Measurements from ENCODE around the gene NAT8.
"Not testable (repeated sequence)": the region's sequence is repeated elsewhere in the genome, so short reads cannot be mapped to it uniquely, and the experiment has no call there.

Gene NAT8

GRCh38 chr2:73642338-73643018 lies at the start of gene NAT8:
Gene NAT8 (minus strand): TSS chr2:73642422. CDS start chr2:73641628, 794 bp downstream.
- DNase-seq, result no peak

DNA sequence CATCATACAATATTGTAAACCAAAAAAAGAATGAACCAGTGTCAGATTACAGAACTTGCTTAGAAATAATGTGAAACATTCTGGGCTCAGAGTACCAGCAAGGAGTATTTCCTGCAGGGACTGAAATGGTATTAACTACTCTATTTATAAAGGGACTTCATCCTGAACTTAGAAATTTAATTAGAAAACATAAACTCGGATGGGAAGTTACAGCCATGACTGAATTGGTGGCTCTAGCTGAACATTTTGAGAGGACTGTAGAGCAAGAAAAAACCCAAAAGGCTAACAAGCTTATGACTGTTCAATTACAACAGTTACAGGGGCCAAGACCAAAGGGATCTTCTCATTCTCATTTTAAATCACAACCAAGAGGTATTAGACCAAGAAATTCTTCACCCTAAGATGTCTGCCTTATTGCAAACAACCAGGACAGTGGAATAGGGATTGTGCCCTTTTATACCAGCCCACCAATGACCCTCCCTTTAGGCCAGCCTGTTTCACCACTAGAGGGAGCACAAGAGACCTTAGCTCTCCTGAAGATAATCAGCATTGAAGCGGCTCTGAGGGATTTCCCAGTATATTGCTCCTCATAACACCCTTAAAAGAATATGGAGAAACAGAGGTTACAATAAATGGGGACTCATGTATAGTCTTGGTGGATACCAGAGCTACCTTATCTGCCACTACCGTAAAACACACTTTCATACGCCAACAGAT lies 48.3 kb upstream of the NAT8 start:
- not testable (repeated sequence) for DNase-seq

DNA sequence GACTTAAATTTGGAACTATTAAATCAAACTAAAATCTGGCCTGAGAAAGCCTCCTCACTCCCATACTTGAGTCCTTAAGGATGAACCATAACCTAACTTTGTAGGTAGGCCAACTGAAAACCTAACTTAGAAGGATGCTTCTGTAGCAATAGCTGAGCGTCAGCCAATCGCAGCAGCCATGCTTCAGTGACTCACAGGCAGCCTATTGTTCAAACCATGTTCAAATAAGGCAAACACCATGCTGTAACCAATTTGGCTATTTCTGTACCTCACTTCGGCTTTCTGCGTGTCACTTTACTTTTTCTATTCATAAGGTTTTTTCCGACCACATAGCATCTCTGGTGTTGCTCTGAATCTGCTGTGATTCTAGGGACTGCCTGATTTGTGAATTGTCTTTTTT lies 46.3 kb upstream of the NAT8 start:
- not testable (repeated sequence) for DNase-seq

- no peak for DNase-seq
Observed at GRCh38 chr2:73685764-73686438, 43.7 kb upstream of the NAT8 start.

DNA sequence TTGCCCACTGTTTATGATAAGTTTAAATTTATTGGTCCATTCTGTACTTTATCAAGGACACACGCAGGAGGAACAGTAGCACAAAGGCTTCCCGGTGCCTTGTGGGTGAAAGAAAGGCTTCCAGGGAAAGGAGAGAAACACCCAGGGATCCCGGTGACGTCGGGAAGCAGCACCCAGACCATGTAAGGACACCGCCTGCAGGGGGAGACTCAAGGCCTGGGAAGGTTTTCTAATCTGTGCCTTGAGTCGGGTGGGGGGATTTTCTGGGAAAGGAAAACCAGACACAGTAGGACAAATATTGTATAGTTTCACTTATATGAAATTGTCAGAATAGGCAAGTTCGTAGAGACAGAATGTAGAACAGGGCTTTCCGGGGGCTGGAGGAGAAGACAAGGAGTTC lies 42.7 kb upstream of the NAT8 start:
- DNase-seq, result not testable (repeated sequence)

DNA sequence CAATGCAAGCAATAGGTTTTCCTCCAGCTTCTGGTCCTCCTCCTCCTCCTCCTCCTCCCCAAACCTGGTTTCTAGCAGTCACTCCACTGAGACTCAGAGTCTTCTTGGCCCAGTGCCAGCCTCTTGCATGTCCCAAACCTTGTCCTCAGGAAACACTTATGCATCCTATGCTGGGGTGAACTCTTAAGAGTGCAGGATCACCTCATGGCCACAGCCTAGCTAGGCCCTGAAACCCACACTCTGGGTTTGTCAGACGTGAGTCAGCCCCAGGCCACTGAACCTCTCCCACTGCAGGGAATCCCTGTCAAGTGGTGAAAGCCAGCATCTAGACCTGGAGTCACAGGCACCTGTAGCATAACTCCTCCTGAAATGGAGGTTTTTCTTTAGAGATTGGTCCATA lies 42.1 kb upstream of the NAT8 start:
- DNase-seq, result not testable (repeated sequence)

- not testable (repeated sequence) for DNase-seq
Observed at GRCh38 chr2:73679951-73680571, 37.8 kb upstream of the NAT8 start.

DNA sequence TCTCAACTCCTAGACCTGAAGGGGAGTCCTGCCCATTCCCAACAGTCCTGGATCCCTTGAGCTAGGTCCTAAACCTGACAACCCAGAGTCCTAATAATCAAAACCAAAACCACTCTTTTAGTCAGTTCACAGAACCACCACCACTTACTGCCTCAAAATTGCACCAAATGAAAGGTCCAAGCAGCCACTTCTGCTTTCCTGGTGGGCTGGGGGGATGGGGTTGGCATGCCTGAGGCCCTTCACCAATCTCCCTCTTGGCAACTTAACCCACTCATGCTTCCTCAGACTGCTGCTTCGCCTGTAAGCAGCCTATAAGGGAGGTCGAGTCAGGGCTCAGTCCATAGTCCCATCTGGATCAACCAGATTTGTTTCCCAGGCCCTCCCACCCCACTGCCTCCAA lies 37.0 kb upstream of the NAT8 start:
- not testable (repeated sequence) for DNase-seq

DNA sequence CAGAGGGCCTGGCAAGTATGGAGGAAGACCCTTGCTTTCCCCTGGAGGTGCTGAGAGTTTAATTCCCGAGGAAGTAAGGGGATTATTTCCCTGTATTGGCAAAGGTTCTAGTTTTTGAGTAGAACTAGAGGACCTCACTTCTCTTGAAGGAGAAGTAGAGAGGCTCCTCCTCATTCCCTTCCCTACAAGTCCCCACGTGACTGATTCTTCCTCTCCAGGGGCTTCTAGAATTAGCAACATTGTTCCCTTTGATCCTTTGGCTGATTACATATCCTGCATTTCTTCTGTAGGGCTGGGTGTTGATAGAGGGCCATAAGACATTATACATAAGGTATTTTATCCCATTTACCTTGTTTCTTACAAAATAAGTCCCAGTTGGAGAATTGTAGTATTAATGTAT lies 35.8 kb upstream of the NAT8 start:
- not testable (repeated sequence) for DNase-seq

DNA sequence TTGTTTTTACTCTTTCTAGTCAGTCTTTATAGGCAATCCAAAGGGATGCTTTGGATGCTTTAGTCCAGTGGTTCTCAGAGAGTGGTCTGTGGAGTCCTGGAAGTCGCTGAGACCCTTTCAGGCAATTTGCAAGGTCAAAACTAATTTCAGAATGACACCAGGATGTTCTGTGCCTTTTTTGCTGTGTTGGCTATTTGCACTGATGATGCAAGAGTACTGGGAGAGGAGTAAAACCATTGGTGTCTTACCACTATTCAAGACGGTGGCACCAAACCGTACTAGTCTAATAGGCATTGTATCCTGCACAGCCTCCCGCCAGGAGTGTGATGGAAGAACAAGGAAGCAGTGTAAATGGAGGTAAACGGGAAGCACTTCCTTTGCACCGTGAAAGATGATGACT lies 34.0 kb upstream of the NAT8 start:
- not testable (repeated sequence) for DNase-seq

GRCh38 chr2:73674696-73675157 lies 32.5 kb upstream of the NAT8 start:
- DNase-seq, result not testable (repeated sequence)

DNA sequence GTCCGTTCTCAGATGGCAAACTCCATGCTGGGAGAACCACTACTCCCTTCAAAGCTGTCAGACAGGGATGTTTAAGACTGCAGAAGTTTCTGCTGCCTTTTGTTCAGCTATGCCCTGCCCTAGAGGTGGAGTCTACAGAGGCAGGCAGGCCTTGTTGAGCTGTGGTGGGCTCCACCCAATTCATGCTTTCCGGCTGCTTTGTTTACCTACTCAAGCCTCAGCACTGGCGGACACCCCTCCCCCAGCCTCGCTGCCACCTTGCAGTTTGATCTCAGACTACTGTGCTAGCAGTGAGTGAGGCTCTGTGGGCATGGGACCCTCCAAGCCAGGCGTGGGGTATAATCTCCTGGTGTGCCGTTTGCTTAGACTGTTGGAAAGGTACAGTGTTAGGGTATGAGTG lies 27.8 kb upstream of the NAT8 start:
- not testable (repeated sequence) for DNase-seq

DNA sequence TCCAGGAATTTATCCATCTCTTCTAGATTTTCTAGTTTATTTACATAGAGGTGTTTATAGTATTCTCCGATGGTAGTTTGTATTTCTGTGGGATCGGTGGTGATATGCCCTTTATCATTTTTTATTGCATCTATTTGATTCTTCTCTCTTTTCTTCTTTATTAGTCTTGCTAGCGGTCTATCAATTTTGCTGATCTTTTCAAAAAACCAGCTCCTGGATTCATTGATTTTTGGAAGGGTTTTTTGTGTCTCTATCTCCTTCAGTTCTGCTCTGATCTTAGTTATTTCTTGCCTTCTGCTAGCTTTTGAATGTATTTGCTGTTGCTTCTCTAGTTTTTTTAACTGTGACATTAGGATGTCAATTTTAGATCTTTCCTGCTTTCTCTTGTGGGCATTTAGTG lies 25.0 kb upstream of the NAT8 start:
- DNase-seq, result not testable (repeated sequence)

DNA sequence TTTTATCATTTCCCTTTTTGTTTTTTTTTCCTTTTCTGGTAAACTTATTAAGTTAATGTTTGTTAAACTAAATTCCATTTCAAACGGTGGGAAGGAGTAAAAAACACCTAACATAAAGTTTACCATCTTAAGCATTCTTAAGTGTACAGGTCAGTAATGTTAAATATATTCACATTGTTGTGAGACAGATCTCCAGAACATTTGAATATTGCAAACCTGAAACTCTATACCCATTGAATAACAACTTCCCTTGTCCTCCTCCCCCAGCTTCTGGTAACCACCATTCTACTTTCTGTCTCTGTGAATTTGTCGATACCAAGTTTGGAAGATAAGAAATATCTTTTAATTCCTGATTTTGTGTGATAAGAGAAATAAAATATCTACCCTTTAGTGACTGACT lies 12.0 kb upstream of the NAT8 start:
- DNase-seq, result no peak

GRCh38 chr2:73652348-73652747 lies 10.1 kb upstream of the NAT8 start:
- DNase-seq, result no peak

DNA sequence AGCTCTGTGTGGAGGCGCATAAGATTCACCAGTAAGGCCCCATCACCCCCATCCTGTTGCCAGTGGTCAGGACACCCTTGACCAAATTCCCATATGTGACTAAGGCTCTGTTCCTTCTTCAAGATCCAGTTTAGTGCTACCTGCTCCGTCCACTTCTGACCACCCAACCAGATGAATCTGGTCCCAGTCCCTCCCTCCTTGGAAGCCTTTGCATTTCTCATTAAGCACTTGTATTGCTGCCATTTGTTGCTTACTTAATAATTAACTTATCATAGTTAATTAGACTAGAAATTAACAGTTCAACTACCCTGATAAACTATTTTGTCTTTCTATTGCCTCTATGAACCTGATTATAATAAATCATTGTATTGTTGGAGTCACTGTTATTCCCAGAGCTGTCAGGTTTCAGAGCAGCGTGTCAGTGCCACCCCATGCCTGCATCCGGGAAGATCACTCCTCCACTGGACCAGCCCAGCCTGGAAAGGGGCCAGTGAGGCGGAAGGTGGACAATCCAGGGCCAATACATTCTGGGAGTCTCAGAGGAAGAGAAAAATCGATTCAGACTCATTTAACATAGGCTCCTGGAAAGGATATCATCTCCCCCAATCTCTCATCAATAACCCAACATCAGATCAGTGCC lies 9.5 kb upstream of the NAT8 start:
- no peak for DNase-seq

DNA sequence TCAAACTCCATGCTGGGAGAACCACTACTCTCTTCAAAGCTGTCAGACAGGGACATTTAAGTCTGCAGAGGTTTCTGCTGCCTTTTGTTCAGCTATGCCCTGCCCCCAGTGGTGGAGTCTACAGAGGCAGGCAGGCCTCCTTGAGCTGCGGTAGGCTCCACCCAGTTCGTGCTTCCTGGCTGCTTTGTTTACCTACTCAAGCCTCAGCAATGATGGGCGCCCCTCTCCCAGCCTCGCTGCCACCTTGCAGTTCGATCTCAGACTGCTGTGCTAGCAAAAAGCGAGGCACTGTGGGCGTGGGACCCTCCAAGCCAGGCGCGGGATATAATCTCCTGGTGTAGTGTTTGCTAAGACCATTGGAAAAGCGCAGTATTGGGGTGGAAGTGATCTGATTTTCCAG lies 5.5 kb upstream of the NAT8 start:
- not testable (repeated sequence) for DNase-seq

DNA sequence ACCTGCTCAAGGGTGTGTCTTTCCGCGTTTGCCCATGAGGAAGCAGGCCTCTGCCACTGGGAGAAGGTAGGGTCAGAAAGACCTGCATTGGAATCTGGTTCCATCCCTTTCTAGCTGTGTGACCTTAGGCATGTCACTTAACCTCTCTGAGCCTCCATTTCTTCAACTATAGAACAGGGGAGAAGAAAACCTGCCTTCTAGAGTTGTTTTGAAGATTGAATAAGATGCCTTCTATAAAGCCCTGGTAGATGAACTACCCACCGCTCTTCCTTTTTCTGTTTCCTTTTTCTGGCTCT lies 507 bp downstream of the NAT8 start:
- DNase-seq, result no peak

GRCh38 chr2:73640946-73641766 lies 1.1 kb downstream of the NAT8 start:
- no peak for DNase-seq

DNA sequence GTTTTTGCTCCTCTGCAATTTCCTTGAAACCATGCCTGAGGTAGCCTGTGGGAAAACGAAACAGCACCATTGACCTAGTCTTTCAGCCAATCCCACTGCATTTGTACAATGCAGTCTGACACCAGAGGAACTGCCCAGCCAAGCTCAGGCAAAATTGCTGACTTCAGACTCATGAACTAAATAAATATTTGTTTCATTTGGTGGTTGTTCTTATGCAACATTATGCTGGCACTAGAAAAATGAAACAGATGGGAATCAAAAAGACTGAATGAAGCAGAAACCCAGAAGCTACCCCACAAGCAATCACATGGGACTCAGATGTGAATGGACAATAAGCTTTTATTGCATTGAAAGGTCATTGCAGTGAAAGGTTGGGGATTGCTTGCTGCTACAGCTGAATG lies 1.7 kb downstream of the NAT8 start:
- DNase-seq, result no peak

DNA sequence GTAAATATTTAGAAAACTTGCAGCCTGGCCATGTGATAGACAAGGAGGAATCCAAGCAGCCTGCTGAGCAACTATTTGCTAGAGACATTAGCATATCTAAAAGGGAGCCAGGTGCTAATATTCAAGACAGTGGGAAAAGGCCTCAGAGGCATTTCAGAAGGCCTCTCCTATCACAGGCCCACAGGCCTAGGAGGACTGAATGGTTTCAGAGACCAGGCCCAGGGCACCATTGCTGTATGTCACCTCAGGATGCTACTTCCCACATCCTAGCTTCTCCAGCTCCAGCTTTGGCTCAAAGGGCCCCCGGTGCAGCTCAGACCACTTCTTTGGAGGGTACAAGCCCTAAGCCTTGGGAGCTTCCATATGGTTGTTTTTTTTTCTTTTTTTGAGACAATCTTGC lies 3.8 kb downstream of the NAT8 start:
- DNase-seq, result no peak

GRCh38 chr2:73636977-73637376 lies 5.2 kb downstream of the NAT8 start:
- not testable (repeated sequence) for DNase-seq

All from activated naive CD4-positive, alpha-beta T cell (primary cell).